Smooth muscle cell (in vitro differentiated cells): ENCODE results near the gene VIM. TPM values are rescaled to one million over a fixed set of nuclear protein-coding genes. Genes with fewer than 3 reads are reported as not detected.

Source experiments
- DNase-seq: peaks from one replicate; lab custom pipeline; 2025; ENCODE audit not compliant: unreplicated experiment; lab: John Stamatoyannopoulos, UW
- H2AFZ ChIP-seq: fragments of 200-600 bp; sonication (generic); 2 replicates; pipeline ENCODE4 v1.6.0; 2016; ENCODE audit warnings: antibody characterized with exemption, low read depth, mild to moderate bottlenecking
- H3F3A ChIP-seq: fragments of 200-600 bp; sonication (generic); 2 replicates; pipeline ENCODE4 v1.6.0; 2017; ENCODE audit warnings: antibody characterized with exemption, low read depth
- H3K27ac ChIP-seq: fragments of 200-600 bp; sonication (generic); 2 replicates; pipeline ENCODE4 v1.5.1; 2016; ENCODE audit warnings: low read depth, mild to moderate bottlenecking
- H3K27me3 ChIP-seq: fragments of 200-600 bp; sonication (generic); 2 replicates; pipeline ENCODE4 v1.6.1; 2016; ENCODE audit warnings: low read depth, mild to moderate bottlenecking
- H3K36me3 ChIP-seq: fragments of 200-600 bp; sonication (generic); 2 replicates; pipeline ENCODE4 v1.5.1; 2016; ENCODE audit warnings: low read depth
- H3K4me1 ChIP-seq: fragments of 200-600 bp; sonication (generic); 2 replicates; pipeline ENCODE4 v1.5.1; 2016; ENCODE audit warnings: low read depth
- H3K4me2 ChIP-seq: fragments of 200-600 bp; sonication (generic); 2 replicates; pipeline ENCODE4 v1.6.0; 2016; ENCODE audit warnings: mild to moderate bottlenecking
- H3K4me3 ChIP-seq: fragments of 200-600 bp; sonication (generic); 2 replicates; pipeline ENCODE4 v1.5.1; 2016; ENCODE audit warnings: mild to moderate bottlenecking
- H3K79me2 ChIP-seq: fragments of 200-600 bp; sonication (generic); 2 replicates; pipeline ENCODE4 v1.6.0; 2016; ENCODE audit warnings: low read depth, mild to moderate bottlenecking
- H3K9ac ChIP-seq: fragments of 200-600 bp; sonication (generic); 2 replicates; pipeline ENCODE4 v1.6.0; 2016; ENCODE audit warnings: low read depth
- H3K9me3 ChIP-seq: fragments of 200-600 bp; sonication (generic); replicated peaks from 2 replicates; pipeline ENCODE4 v1.5.1; 2016; ENCODE audit warnings: low read depth
- H4K20me1 ChIP-seq: fragments of 200-600 bp; sonication (generic); 2 replicates; pipeline ENCODE4 v1.6.0; 2016; ENCODE audit warnings: low read depth
- WGBS: methylation state at CpG from one replicate; pipeline ENCODE4 v1.1.7; 2016; ENCODE audit warnings: low lambda C conversion rate; 5-methylcytosine and 5-hydroxymethylcytosine counted together
- polyA plus RNA-seq: library from polyadenylated mRNA; unstranded; fragments of >200 nt; fragmentation: Nextera tagmentation; extraction: Ambion mirVana; gene quantifications from 2 replicates; pipeline ENCODE4 v1.2.1, GENCODE V29; 2016
- total RNA-seq: library from RNA; depleted of rRNA; stranded (reverse); fragments of >200 nt; gene quantifications from 2 replicates; pipeline ENCODE4 v1.2.3, GENCODE V29; 2014
- TF ChIP-seq, protein P1 (sequence below): fragments of 200-600 bp; sonication (generic); IDR thresholded peaks from 2 replicates; pipeline ENCODE4 v1.5.1; 2017; ENCODE audit warnings: borderline replicate concordance, mild to moderate bottlenecking, antibody characterized with exemption; ENCODE audit not compliant: insufficient read depth, poor library complexity, severe bottlenecking

The VIM gene
- total and polyA plus RNA-seq, 2 experiments from 2014 or later: 3,198 to 6,093 TPM

DNA sequence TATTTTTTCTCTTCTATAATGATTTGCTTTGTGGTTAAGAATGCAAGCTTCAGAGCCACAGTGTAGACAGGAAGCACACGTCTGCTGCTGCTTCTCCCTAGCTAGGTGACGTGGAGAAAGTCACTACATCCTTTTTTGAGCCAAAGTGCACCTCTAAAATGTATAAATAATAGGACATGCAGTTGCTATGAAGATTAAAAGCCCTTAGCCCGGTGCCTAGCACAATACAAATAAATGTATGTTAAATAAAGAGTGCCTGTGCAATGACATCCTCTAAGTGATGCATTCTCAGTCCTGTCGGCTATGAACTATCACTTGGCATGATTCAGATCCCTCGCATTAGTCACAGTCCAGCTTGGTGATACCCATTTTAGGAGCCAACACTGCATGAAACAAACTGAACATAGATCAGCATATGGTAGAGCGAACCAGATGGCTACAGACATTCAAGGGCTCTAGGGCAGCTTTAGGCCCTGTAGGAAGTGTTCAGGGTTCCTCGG is 21.8 kb upstream of the VIM start:
- H4K20me1 ChIP-seq: no peaks in the 10 kb centered on the region
- H3K36me3 ChIP-seq: no peaks in the 10 kb centered on the region
- H3K9ac ChIP-seq: peak overlapping the region; percentile 75
- H3K4me3 ChIP-seq: no peak overlapping the region
- H3F3A ChIP-seq: no peaks in the 10 kb centered on the region
- H2AFZ ChIP-seq: peak overlapping the region; percentile 66
- DNase-seq: no peak
- peaks cover 30% of the 10 kb centered on the region for H3K4me1 ChIP-seq
- TF ChIP-seq, protein P1, sequence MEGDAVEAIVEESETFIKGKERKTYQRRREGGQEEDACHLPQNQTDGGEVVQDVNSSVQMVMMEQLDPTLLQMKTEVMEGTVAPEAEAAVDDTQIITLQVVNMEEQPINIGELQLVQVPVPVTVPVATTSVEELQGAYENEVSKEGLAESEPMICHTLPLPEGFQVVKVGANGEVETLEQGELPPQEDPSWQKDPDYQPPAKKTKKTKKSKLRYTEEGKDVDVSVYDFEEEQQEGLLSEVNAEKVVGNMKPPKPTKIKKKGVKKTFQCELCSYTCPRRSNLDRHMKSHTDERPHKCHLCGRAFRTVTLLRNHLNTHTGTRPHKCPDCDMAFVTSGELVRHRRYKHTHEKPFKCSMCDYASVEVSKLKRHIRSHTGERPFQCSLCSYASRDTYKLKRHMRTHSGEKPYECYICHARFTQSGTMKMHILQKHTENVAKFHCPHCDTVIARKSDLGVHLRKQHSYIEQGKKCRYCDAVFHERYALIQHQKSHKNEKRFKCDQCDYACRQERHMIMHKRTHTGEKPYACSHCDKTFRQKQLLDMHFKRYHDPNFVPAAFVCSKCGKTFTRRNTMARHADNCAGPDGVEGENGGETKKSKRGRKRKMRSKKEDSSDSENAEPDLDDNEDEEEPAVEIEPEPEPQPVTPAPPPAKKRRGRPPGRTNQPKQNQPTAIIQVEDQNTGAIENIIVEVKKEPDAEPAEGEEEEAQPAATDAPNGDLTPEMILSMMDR: no peak
- no peaks in the 10 kb centered on the region for H3K9me3 ChIP-seq
- H3K27me3 ChIP-seq: no peaks in the 10 kb centered on the region
- peak overlapping the region; percentile 98 for H3K27ac ChIP-seq
- H3K4me2 ChIP-seq: peak overlapping the region; percentile 75
- 31% methylated on average over 7 of the region's 7 CpGs for WGBS
- peaks cover 4% of the 10 kb centered on the region for H3K79me2 ChIP-seq

DNA sequence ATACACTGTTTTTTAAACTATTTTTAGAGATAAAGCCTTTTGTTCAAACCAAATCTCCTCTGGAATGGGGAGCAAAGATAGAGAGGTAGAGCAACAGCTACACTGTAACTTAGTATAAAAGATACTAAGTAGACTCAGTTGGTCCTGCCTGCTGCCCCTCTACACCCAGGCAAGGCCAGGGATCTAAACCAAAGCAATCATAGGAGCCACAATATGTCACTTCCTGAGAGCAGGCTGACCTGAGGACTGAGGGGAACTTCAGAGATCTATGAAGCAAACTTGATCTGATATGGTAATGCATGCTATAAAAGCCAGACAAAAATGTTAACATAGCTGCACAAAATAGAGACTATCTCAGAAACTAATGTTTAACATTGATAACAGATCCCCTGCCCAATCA is 19.6 kb upstream of the VIM start:
- Histone ChIP-seq H4K20me1 (no peaks in the 10 kb centered on the region), H3K4me1 (peaks cover 19% of the 10 kb centered on the region), H3K36me3 (no peaks in the 10 kb centered on the region), H3K4me3 (no peak overlapping the region), H3K27ac (peak overlapping the region; percentile 10), H3K9ac (no peak overlapping the region), H3K79me2 (peaks cover 4% of the 10 kb centered on the region), H3K4me2 (no peak overlapping the region), H2AFZ (no peak overlapping the region), H3F3A (peaks cover 3% of the 10 kb centered on the region), H3K27me3 (no peaks in the 10 kb centered on the region), H3K9me3 (no peaks in the 10 kb centered on the region)
- no peak for DNase-seq
- TF ChIP-seq, protein P1: no peak

DNA sequence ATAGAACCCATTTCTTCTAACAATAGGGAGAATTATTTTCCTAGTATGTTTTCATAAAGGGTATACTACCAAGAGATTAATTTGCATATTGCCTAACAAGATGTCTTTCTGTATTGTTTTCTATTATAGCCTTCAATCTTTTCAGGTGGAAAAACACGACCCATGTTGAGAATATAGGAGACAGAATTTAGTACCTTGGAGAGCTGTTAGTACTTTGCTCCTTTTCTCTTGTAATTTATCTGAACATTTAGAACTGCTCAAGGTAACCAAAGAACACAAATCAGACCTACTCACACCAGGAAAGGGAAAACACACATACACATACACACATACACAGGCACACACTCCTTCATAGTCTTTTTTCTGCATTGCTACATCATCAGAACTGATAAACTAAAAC is 18.7 kb upstream of the VIM start:
- Histone ChIP-seq H2AFZ (no peak overlapping the region), H3F3A (peaks cover 9% of the 10 kb centered on the region), H3K79me2 (peaks cover 4% of the 10 kb centered on the region), H3K4me1 (peaks cover 23% of the 10 kb centered on the region), H4K20me1 (no peaks in the 10 kb centered on the region), H3K36me3 (no peaks in the 10 kb centered on the region), H3K9ac (no peak overlapping the region), H3K4me3 (no peak overlapping the region), H3K4me2 (peak overlapping the region; percentile 76), H3K27me3 (no peaks in the 10 kb centered on the region), H3K27ac (peak overlapping the region; percentile 72), H3K9me3 (no peaks in the 10 kb centered on the region)
- TF ChIP-seq, protein P1: no peak
- 82% methylated on average over 1 of the region's 1 CpG for WGBS
- DNase-seq: no peak

DNA sequence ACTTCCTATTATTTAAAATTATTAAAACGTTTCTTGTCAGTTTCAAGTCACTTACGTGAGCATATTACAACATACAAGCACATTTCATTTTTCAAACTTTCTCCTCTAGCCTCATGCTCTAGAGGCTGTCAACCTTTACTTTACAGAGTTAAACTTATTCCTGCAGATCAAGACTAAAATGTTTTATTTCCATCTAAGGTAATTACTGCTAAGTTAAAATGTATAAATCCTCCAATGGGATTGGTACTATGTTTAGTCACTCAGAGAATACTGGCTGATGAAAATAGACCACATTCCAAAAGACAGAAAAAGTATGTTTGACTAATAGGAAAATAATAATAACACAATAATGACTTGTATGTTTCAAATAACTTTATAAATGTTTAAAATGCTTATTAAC is 18.2 kb upstream of the VIM start:
- Histone ChIP-seq H3K9ac (no peak overlapping the region), H3K27me3 (no peaks in the 10 kb centered on the region), H3K4me1 (peaks cover 25% of the 10 kb centered on the region), H4K20me1 (no peaks in the 10 kb centered on the region), H3F3A (peaks cover 15% of the 10 kb centered on the region), H3K36me3 (no peaks in the 10 kb centered on the region), H3K79me2 (peaks cover 4% of the 10 kb centered on the region), H2AFZ (no peak overlapping the region), H3K9me3 (no peaks in the 10 kb centered on the region), H3K4me2 (peak overlapping the region; percentile 76), H3K4me3 (no peak overlapping the region), H3K27ac (peak overlapping the region; percentile 72)
- DNase-seq: no peak
- TF ChIP-seq, protein P1: no peak
- 85% methylated on average over 2 of the region's 2 CpGs for WGBS
